A673 (cell line): Measurements from ENCODE around the gene CBFA2T3. TPM values are rescaled to one million over a fixed set of nuclear protein-coding genes. Genes with fewer than 3 reads are reported as not detected.

Experiments
- BruUV-seq: library from RNA; stranded (reverse); fragments of 400-500 nt; replicated peaks from 2 replicates; lab custom pipeline; 2021; lab: Mats Ljungman, UMichigan
- CTCF ChIA-PET: fragments of 300-600 bp; sonication (Branson Sonifier 250); formaldehyde crosslinking; loops from one replicate; lab custom pipeline; 2022; ENCODE audit warnings: antibody characterized with exemption; lab: Charles Lee
- POLR2A ChIA-PET: fragments of 300-600 bp; sonication (Branson Sonifier 250); formaldehyde crosslinking; loops from one replicate; lab custom pipeline; 2022; ENCODE audit warnings: antibody characterized with exemption; ENCODE audit not compliant: low non-redundant PET; lab: Charles Lee
- DNase-seq: peaks from one replicate; pipeline ENCODE4 v3.0.0-alpha.2; 2015; ENCODE audit warnings: low spot score
- H3K27ac ChIP-seq: fragments of 200-600 bp; sonication (generic); 2 replicates; pipeline ENCODE4 v1.5.1; 2016; ENCODE audit warnings: mixed run types, low read depth, mild to moderate bottlenecking, mixed read lengths, antibody characterized with exemption, low read length; ENCODE audit not compliant: poor library complexity, severe bottlenecking
- H3K27me3 ChIP-seq: fragments of 200-600 bp; sonication (generic); replicated peaks from 2 replicates; pipeline ENCODE4 v1.6.1; 2017; ENCODE audit warnings: mixed run types, low read depth, mild to moderate bottlenecking, mixed read lengths, antibody characterized with exemption, low read length; ENCODE audit not compliant: insufficient read depth, poor library complexity
- H3K36me3 ChIP-seq: fragments of 200-600 bp; sonication (generic); 2 replicates; pipeline ENCODE4 v1.6.1; 2016; ENCODE audit warnings: mixed run types, mild to moderate bottlenecking, mixed read lengths, antibody characterized with exemption, low read length; ENCODE audit not compliant: insufficient read depth, poor library complexity, severe bottlenecking
- H3K4me1 ChIP-seq: fragments of 200-600 bp; sonication (generic); 2 replicates; pipeline ENCODE4 v1.6.1; 2017; ENCODE audit warnings: mixed run types, mild to moderate bottlenecking, mixed read lengths, antibody characterized with exemption, low read length; ENCODE audit not compliant: insufficient read depth, poor library complexity, severe bottlenecking
- H3K4me3 ChIP-seq: fragments of 200-600 bp; sonication (generic); 2 replicates; pipeline ENCODE4 v1.5.1; 2016; ENCODE audit warnings: low read depth, mixed run types, mild to moderate bottlenecking, mixed read lengths, low read length; ENCODE audit not compliant: poor library complexity, severe bottlenecking
- H3K9me3 ChIP-seq: fragments of 200-600 bp; sonication (generic); 2 replicates; pipeline ENCODE4 v1.6.1; 2016; ENCODE audit warnings: mixed run types, low read depth, mild to moderate bottlenecking, mixed read lengths, antibody characterized with exemption, low read length; ENCODE audit not compliant: poor library complexity, severe bottlenecking
- EZH2 ChIP-seq: fragments of 200-600 bp; sonication (generic); IDR thresholded peaks from 2 replicates; pipeline ENCODE4 v1.6.1; 2017; ENCODE audit warnings: borderline replicate concordance, low read depth, mild to moderate bottlenecking, mixed read lengths, antibody characterized with exemption, low read length; ENCODE audit not compliant: poor library complexity, severe bottlenecking
- intact Hi-C: fragments of 100-400 bp; cut with micrococcal nuclease; formaldehyde crosslinking; loops from one replicate; pipeline ENCODE4 v1.10.0; 2022; ENCODE audit not compliant: unreplicated experiment
- total RNA-seq: library from RNA; stranded (reverse); gene quantifications from 2 replicates; pipeline ENCODE4 v1.2.3, GENCODE V29; 2021
- TF ChIP-seq, protein P1 (sequence below): fragments of 300-800, 200-600 bp; sonication (generic); conservative IDR thresholded peaks from 2 replicates; pipeline ENCODE4 v1.5.1; 2017; ENCODE audit warnings: low read depth, mild to moderate bottlenecking, antibody characterized with exemption, low read length, moderate library complexity, mixed read lengths

The CBFA2T3 gene
- total RNA-seq, 1 experiment from 2014 or later: 1.7 TPM

DNA sequence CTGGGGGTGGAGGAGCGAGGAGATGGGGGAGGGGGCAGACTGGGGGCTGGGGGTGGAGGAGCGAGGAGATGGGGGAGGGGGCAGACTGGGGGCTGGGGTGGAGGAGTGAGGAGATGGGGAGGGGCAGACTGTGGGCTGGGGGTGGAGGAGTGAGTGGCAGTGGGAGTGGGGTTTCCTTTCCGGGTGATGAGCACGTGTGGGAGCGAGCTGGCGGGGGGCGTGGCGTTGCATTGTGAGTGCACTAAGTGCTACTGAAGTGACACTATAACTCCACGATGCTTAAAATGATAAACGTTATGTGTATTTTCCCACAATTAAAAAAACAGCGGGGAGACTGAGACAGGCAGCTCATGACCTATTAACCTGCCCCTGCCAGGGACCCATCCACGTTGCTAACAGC is 46.3 kb downstream of the CBFA2T3 start:
- ChIA-PET POLR2A (no interaction called here), CTCF (no interaction called here)
- Histone ChIP-seq H3K4me1 (peaks cover 4% of the 10 kb centered on the region), H3K9me3 (no peaks in the 10 kb centered on the region), H3K27ac (no peak overlapping the region), H3K36me3 (no peaks in the 10 kb centered on the region), H3K27me3 (no peaks in the 10 kb centered on the region), H3K4me3 (no peak overlapping the region)
- DNase-seq: no peak
- no peak for TF ChIP-seq EZH2
- TF ChIP-seq, protein P1, sequence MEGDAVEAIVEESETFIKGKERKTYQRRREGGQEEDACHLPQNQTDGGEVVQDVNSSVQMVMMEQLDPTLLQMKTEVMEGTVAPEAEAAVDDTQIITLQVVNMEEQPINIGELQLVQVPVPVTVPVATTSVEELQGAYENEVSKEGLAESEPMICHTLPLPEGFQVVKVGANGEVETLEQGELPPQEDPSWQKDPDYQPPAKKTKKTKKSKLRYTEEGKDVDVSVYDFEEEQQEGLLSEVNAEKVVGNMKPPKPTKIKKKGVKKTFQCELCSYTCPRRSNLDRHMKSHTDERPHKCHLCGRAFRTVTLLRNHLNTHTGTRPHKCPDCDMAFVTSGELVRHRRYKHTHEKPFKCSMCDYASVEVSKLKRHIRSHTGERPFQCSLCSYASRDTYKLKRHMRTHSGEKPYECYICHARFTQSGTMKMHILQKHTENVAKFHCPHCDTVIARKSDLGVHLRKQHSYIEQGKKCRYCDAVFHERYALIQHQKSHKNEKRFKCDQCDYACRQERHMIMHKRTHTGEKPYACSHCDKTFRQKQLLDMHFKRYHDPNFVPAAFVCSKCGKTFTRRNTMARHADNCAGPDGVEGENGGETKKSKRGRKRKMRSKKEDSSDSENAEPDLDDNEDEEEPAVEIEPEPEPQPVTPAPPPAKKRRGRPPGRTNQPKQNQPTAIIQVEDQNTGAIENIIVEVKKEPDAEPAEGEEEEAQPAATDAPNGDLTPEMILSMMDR: no peak
- intact Hi-C loops: no loop called here
- no TSS peak for BruUV-seq

GRCh38 chr16:88929091-88929445 is 47.9 kb downstream of the CBFA2T3 start:
- BruUV-seq: no TSS peak
- Histone ChIP-seq H3K4me1 (peaks cover 20% of the 10 kb centered on the region), H3K27me3 (no peaks in the 10 kb centered on the region), H3K4me3 (no peak overlapping the region), H3K36me3 (no peaks in the 10 kb centered on the region), H3K9me3 (no peaks in the 10 kb centered on the region), H3K27ac (no peak overlapping the region)
- intact Hi-C loops: no loop called here
- DNase-seq: no peak
- TF ChIP-seq, protein P1: no peak
- ChIA-PET CTCF (no interaction called here), POLR2A (no interaction called here)

DNA sequence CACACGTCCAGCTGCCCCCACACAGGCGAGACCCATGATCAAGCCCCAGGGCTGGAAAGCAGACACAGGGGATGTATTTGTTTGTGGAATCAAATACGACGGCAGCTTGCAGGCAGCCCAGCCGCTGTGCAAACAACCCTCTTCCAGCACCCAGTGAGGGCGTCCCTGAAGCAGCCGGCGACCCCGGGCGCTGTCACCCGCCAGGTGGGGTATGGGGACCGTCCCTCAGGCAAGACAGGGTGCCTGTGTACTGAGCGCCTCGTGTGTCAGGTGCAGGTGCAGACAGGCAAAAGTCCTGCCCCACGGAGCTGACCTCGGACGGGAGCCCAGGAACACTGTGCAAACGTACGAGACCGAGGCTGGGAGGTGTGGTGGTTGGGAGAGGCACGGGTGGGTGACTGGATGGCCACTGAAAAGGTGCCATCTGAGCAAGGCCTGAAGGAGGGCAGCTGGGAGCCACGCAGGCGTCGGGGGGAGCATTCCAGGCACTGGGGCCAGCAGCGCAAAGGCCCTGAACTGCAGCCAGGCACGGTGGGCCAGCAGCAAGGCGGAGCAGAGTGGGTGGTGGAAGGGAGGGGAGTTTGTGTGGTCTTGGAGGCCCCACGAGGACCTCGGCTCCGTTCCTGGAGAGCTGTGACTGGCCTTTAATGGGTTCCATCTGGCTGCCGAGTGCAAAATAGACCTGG is 48.5 kb downstream of the CBFA2T3 start:
- Histone ChIP-seq H3K9me3 (no peaks in the 10 kb centered on the region), H3K36me3 (no peaks in the 10 kb centered on the region), H3K27ac (no peak overlapping the region), H3K4me1 (peaks cover 26% of the 10 kb centered on the region), H3K27me3 (no peaks in the 10 kb centered on the region), H3K4me3 (no peak overlapping the region)
- ChIA-PET CTCF (no interaction called here), POLR2A (no interaction called here)
- TF ChIP-seq EZH2: no peak
- TF ChIP-seq, protein P1: no peak
- intact Hi-C loops: no loop called here
- DNase-seq: no peak
- BruUV-seq: no TSS peak
